Choroid plexus epithelial cell (primary cell): ENCODE data around the gene RAD51B.

Experiments
- DNase-seq: peaks from one replicate; pipeline ENCODE4 v3.0.0-alpha.2; 2010; ENCODE audit warnings: low read depth
- H3K4me3 ChIP-seq: 2 replicates; pipeline ENCODE4 v1.5.1; 2011; ENCODE audit warnings: low read depth, mild to moderate bottlenecking, control low read depth, low read length, moderate library complexity
- TF ChIP-seq, protein P1 (sequence below): conservative IDR thresholded peaks from 2 replicates; pipeline ENCODE4 v1.5.1; 2011; ENCODE audit warnings: low read depth, mild to moderate bottlenecking, control low read depth, inconsistent platforms, low read length, moderate library complexity

The RAD51B gene

DNA sequence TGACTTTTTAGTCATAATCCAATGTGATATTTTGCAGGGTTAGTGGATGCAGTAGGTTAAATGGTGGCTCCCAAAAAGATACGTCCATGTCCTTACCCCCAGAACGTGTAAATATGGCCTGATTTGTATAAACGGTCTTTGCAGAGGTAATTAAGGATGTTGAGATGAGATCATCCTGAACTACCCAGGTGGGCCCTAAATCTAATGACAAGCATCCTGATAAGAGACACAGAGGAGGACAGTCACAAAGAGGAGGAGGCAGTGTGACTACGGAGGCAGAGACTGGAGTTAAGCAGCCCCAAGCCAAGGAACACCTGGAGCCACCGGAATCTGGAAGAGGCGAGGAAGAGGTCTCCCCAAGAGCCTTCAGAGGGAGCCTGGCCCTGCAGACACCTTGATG, 679.9 kb downstream of the RAD51B start:
- no peak overlapping the region for H3K4me3 ChIP-seq
- DNase-seq, result no peak
- TF ChIP-seq, protein P1, sequence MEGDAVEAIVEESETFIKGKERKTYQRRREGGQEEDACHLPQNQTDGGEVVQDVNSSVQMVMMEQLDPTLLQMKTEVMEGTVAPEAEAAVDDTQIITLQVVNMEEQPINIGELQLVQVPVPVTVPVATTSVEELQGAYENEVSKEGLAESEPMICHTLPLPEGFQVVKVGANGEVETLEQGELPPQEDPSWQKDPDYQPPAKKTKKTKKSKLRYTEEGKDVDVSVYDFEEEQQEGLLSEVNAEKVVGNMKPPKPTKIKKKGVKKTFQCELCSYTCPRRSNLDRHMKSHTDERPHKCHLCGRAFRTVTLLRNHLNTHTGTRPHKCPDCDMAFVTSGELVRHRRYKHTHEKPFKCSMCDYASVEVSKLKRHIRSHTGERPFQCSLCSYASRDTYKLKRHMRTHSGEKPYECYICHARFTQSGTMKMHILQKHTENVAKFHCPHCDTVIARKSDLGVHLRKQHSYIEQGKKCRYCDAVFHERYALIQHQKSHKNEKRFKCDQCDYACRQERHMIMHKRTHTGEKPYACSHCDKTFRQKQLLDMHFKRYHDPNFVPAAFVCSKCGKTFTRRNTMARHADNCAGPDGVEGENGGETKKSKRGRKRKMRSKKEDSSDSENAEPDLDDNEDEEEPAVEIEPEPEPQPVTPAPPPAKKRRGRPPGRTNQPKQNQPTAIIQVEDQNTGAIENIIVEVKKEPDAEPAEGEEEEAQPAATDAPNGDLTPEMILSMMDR, result no peak

- DNase-seq, result no peak
- no peak overlapping the region for H3K4me3 ChIP-seq
- TF ChIP-seq, protein P1, result no peak
These were observed 681.6 kb downstream of the RAD51B start for GRCh38 chr14:68501171-68501570.

DNA sequence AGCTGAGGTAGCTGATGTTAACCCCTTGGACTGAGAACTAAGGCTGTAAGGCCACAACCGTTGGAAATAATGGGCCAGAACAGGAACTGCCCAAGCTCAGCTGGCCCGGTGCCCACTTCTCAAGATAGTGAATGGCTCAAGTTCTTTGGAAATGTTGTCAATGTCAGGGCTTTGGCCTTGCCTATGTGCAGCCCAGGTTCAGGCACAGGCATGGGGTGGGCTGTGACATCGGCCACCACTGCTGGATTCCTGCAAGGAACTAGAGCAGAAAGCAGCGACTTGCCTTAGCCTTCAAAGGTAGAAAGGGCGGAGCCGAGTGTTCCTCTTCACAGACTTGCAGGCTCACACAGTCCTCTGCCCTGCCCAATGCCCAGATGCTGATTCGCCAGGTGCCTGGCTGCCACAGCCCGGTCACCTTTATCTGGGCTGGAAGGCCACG, 682.1 kb downstream of the RAD51B start:
- no peak overlapping the region for H3K4me3 ChIP-seq
- peak; percentile 32 for DNase-seq
- TF ChIP-seq, protein P1, result no peak

DNA sequence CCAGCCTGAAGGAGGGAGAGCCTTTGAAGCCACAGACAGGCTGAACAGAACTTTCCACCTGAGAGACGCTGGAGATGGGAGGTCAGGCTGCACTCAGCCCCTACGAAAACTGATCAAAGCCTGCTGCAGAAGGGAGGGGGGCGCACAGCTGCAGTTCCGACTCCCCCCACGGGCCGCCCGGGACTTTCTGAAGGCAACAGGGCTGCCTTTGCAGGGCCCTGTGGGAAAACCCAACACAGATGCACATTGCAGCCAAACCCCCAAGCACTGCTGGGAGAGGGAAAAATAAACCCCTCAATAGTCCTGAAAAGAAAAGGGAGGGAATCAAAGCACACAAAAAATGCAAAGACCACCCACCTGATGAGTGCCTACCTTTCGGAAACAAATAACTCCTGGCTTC, 682.7 kb downstream of the RAD51B start:
- TF ChIP-seq, protein P1, result no peak

DNA sequence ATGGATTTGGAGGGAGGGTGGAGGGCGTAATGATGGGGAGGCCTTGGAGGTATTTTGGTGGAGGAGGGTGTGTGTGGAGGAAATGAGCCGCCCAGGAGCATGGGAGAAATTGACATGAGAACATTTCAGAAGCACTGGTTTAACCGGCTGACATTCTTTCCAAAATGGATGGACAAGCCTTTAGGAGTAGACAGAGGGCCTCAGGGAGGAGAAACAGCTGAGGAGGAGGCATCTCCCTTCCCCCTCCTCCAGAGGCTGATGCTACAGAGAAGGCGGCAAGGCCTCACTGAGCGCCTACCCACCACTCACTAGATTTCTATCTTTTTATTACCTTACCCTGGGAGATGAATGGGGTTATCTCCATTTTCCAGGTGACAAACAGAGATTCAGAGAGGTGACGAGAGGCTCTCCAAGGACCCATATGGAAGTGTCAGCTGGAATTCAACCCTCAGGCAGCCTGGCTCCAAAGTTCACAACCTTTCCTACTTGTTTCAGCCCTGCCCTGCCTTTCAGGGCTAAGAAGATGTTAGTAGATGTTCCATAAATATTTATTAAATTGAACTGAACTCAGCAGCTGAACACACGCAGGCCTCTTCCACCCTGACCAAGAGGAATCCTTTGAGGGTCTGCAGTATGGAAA, 683.7 kb downstream of the RAD51B start:
- TF ChIP-seq, protein P1, result no peak
- DNase-seq, result no peak

More for the DNA sequence above, 682.7 kb downstream of the RAD51B start:
- DNase-seq, result no peak
- no peak overlapping the region for H3K4me3 ChIP-seq

DNA sequence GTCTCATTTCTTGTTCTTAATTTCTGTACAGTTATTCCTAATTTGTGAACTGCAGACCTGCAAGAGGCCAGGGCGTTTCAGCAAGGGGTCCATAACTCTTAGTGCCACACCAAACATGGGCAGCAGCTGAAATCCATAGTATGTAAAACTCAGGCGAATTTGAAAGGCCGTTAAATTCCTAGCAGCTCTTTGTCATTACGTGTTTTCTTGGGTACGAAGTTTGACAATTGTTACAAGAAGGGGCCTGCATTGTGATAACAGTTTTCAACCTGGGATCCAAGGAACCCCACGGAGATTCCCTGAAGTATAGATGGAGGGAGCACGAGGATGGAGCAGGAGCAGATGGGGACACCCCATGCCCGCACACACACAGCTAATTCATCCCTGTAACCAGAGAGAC, 685.3 kb downstream of the RAD51B start:
- H3K4me3 ChIP-seq, result no peak overlapping the region
- TF ChIP-seq, protein P1, result no peak
- DNase-seq, result no peak

More for the DNA sequence above, 683.7 kb downstream of the RAD51B start:
- no peak overlapping the region for H3K4me3 ChIP-seq

- DNase-seq, result peak; percentile 49
- TF ChIP-seq, protein P1, result no peak
- no peak overlapping the region for H3K4me3 ChIP-seq
These were observed 686.6 kb downstream of the RAD51B start for GRCh38 chr14:68506021-68506644.
